ENCODE measurements around the gene FOXP4.

The FOXP4 gene

DNA sequence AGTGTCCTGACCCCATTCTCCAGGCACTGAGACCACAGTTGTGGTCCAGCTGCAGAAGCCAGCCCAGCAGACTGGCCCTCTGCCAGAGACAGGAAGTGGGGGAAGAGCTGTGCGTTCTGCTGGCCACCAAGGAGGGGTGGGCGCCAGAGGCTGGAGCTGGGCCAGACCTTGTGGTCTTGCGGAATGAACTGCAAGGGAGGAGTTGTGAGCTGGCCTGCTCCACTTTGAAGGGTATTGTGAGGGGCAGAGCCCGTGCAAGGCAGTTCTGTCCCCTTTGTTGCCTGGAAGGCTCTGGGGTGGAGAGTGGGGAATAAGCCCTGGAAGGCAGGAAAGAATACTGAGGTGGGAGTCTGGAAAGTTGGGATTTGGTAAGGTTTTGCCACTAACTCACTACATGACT lies 88.5 kb downstream of the FOXP4 start:
- no peak for DNase-seq

DNA sequence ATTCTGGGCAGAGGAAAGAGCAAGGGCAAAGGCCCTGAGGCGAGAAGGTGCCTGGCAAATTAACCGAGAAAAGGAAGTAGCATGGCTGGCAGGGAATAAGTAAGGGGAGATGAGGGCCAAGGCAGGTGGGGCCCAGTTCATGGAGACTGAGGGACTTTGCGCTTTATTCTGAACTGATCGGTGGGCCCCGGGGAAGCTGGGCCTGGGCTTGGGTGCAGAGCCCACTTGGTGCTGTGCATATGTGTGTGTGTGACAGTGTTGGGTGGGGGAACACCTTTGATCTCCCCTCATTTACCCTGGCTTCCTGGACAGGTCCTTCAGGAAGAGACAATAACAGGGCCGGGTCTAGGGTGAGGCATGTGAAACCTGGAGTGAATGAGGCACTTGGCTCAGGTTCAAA lies 89.2 kb downstream of the FOXP4 start:
- DNase-seq = no peak

DNA sequence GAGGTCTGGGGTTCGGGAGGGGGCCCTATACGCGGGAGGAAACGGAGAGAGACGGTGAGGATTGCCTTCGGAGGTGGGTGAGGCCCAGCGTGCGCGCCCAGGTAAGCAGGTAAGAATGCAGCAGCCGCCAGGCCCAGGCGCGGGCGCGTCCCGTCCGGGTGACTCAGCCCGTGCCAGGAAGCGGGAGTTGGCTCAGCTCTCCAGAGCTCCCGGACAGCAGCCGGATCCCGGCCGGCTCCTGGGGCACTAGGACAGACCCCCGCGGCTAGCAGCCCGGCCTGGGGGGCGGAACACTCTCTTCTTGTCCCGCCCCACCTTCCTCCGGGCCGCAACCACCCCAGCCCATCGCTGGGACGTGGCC lies 90.6 kb downstream of the FOXP4 start:
- no peak for DNase-seq

DNA sequence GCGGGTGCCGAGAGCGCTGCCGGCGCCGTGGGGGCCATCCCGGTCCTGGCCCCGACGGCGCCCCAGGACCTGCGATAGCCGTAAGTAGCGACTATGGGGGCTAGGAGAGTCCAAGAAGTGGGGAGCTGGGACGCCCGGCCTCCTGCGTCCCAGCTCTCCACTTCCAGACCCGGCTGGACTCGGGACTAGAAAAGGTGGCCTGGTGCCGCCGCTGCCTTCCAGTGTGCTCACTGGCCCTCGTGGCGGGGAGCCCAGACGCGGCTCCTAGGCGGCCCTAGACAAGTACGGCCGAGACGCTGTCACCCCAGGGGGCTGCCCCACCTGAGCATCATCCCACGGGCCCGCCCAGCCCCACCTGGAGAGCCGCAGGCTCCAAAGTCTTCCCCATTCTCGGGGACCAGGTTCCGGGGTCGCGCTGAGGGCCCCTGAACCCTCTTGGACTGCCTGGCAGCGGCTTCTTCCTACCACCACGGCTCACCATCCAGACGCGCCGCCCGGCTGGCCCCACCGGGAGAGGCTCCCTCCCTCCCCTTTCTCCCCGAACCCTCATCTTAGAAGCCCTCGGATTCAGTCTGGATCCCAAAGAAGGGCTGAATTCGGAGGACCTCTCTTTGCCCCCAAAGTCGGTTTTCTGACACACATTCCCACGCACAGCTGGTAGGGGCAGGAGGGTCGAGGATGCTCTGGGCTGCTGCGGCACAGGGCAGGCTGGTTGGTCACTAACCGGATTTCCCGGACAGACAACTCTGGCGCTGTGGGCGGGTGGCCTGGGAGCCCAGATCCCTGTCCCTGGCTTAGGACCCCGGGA lies 91.2 kb downstream of the FOXP4 start:
- no peak for DNase-seq

DNA sequence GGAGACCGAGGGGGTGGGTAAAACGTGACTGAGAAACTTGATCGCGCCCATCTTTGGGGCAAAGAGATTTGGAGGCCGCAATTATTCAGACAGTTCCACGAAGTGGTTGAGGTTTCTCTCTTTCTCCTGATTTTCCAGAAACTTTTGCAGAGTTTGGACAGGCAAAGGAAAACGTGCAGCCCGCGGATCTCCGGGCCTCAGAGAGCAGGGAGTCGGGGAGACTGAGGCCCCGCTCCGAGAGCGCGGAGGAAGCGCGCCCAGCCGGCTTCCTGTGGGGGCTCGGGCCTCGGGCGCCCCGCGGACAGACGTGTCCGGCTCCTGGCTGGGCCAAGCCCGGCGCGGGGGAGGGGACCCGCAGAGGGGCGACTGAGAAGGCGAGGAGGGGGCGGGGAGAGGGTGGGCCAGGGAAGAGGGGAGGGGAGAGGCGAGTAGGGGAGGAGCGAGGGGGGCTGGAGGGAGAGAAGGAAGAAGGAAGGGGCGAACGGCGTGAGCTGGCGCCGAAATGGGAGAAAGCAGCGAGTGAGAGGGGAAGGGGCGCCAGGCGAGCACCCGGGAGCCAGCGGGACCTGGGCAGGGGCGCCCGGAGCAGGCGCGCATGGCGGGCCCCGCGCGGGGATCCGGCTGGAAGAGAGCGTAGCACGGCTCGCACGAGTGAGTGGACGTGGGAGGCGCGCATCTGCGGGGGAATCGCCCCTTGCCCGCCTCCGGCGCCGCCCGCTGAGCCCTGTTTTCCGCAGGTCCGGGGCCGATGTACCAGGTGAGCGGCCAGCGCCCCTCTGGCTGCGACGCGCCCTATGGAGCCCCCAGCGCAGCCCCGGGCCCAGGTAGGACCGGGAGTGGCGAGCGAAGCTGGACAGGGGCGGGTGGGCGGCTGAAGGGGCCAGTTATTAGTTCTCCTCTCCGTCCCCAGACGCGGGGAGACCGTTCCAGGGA lies 92.1 kb downstream of the FOXP4 start, which contains the start of gene MDFI:
TSS of gene MDFI (plus strand) at position 467 of the 933 bp plus-strand sequence. CDS start at position 749, 282 bp downstream.
- DNase-seq = no peak

GRCh38 chr6:41638935-41639808 lies 93.0 kb downstream of the FOXP4 start:
- no peak for DNase-seq

DNA sequence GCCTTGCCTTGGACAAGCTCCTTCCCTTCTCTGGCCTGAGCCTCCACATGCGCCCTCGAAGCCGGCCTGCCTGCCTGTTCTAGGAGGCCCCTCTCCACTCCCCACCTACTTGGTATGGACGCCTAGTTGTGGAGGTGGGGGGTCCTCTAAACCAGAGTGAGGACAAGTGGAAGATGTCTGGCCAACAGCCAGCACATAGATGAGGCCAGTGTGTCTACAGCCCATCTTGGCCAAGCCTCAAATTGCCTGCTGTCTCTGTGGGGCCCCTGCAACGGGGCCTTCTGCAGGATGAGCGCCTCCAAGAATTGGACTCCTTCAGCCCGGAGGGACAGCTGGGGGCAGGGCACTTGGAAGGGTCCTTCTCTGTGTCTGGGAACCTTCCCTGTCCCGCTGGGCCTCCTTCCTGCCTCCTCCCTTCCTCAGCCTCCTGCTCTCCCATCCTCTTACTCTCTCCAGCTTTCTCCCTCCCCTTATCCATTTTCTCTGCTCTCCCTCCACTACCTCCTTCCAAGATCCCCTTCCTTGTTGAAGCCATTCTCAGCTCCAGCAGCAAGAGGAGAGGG lies 93.7 kb downstream of the FOXP4 start:
- DNase-seq = no peak

DNA sequence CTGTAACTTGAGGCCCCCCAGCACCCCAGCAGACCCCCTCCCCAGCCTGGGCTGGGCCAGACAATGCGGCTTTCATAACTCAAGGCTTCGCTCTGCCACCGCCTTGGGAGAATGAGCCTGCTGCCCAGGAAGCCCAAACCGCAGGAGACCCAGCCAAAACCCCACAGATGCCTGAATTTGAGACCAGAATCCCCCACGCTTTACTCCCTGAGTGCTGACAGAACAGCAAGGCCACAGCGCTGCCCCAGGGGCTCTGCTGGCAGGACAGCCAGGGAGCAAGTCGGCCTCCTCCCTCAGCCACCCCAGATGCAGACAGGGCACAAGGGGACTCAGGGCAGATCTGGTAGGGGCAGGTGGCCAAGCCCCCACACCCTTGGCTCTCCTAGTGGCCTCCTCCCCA lies 94.2 kb downstream of the FOXP4 start:
- no peak for DNase-seq

DNA sequence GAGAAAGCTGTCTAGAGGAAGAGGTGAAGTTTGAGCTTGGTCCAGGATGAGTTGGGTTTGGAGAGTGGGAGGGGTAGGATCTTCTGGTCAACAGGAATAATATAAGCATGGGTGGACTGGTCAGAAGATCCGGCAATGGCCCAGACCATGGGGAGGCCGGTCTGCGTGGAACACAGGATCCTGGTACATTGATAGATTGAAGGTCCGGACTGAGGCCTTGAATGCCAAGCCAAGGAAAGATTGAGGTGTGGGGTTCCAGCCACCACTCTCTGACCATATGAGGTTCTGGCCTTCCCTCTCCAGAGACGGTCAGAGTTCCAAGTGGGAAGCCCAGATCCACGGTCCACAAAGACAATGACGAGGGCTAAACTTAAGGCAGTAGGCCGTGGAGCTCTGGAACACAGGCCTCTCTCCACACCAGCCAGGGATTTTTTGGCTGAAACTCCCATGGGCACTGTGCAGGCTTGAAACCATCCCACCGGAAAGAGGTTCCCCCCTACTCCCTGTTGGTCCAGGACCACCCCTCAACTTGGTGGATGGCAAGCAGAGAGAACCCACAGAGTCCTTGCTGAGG lies 95.3 kb downstream of the FOXP4 start:
- DNase-seq = no peak

GRCh38 chr6:41642090-41642959 lies 96.1 kb downstream of the FOXP4 start:
- no peak for DNase-seq

- no peak for DNase-seq
Observed at GRCh38 chr6:41642960-41643898, 97.0 kb downstream of the FOXP4 start.

DNA sequence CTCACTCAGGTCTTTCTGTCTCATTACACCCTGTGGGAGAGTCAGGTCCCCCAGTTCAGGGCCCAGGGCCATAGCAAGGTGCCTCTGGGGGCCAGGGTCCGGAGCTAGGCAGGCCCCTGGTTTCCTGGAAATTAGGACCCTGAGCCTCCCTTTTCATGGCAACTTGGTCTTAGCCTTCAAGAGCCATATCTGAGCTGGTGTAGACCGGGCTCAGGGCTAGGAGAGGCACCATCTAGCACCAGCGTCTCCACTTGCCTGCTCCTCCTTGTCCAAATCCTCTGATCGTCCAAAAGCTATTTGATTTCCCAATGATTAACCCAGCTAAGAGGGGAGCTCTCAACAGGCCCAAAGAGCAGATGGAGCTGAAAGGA lies 97.7 kb downstream of the FOXP4 start:
- no peak for DNase-seq

DNA sequence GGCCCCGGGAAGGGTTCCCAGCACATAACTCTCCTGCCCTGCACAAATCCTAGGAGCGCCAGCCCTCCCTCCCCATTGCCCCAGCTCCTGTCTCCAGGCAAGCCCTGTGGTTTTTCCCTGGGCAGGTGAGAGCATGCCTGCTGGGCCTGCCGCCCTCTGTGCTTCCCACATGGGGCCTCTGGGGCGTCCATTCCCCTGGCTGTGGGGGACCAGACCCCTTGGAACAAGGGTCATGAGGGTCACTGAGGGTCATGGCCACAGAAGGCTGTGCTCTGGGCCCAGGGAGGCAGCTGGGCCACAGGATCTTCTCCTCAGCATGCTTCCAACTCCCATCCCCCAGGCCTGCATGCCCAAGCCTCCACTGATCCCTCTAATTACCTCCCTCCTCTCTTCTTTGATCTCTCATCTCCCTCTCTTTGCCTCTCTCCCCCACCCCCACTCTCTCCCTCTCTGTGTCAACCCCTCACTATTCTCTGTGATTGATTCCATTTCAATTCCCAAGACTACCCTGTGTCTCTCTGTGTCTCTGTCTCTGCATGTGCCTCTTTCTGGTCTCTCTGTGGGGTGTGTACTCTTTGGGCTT lies 98.2 kb downstream of the FOXP4 start:
- DNase-seq = no peak

DNA sequence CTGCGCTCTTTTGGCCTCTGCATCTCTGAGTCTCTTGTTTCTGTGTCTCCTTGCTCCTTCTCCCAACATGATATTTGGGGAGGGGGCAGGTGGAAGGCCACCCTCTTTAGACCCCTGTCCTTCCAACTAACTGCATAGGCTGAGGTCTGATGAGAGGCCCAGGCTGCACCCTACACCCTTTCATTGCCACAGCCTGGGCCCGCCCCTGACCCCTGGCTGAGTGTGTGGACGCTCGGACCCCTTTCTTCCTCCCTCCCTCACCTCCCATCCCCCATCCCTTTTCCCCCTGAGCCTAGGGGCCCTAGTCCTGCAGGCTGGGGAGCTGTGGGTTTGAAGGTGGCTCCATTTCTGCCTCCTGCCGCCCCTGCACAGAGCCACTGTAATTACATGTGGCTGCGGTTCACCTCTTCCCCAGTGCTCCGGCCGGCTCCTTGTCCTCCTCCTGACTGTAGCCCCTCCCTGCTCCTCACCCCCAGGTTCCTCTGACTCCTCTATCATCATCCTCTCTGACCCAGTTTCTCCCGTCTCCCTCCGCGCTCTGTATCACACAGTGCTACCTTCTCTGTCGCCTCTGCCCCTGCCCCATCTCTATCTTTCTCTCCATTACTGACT lies 98.9 kb downstream of the FOXP4 start:
- DNase-seq = no peak

GRCh38 chr6:41646026-41646795 lies 100.0 kb downstream of the FOXP4 start:
- no peak for DNase-seq

DNA sequence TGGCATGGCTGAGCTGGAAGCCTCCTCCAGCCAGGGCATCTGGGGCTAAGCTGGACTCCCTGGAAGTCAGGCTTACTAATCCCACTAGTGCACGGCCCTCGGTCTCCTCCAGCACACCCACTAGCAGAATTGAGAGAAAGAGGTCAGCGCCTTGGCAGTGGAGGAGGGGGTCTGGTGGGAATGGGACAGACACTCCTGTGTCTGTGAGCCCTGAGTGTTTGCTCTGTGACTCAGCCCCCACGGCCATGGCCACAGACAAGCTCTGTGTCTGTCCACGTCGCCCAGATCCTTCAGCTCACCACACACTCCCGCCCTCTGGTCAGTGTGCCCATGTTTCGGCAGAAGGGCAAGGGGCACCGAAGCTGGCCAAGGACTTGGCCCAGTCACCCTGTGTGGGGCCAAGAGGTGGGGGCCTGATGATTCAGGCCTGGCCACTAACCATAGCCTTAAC lies 100.9 kb downstream of the FOXP4 start:
- no peak for DNase-seq

DNA sequence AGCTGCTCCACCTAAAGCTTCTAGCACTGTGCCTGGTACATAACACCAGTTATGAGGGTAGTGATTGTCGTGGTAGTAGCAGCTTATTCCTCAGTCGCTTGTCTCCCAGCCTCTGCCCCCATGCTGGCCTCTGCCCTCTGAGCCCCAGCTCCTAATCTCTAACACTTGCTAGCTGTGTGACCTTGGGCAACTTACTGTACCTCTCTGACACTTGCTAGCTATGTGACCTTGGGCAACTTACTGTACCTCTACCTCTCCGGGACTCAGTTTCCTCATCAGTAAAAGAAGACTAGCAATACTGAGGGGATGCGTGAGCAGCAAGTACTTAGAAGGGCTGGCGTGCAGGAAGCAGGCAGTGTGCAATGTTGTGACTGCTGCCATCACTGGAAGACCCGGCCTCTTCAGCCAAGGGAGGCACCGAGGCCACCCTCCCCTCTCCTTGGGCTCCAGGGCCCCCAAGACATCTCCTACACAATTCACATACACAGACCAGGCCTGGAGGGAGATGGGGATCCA lies 101.9 kb downstream of the FOXP4 start:
- DNase-seq = no peak

DNA sequence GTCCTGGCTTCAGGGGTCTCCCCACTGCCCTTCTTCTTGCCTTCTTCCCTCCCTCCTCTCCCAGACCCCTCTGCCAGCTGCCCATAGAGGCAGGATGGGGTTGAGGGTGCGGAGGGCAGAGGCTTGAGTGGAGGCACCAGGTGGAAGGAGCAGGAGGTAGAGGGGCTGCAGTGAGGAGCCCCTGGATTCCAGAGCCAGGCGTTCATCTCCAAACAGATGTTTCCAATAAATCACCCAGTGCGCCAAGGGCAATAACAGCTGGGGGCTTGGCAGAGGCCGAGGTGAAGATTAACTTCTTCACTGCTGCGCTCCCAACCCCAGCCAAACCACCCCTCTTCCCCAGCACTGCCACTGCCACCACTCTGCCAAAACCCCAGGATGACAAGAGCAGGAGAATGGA lies 102.7 kb downstream of the FOXP4 start:
- DNase-seq = no peak

Data from hippocampal formation (tissue), 2 donors.